Calu3 (cell line): ENCODE results near the gene LAMC3. TPM values are rescaled to one million over a fixed set of nuclear protein-coding genes. Genes with fewer than 3 reads are reported as not detected.

ENCODE experiments used
- BruUV-seq: library from RNA; stranded (reverse); fragments of 400-500 nt; replicated peaks from 2 replicates; lab custom pipeline; 2021; lab: Mats Ljungman, UMichigan
- CTCF ChIA-PET: fragments of 300-600 bp; sonication (Branson Sonifier 250); formaldehyde crosslinking; loops from one replicate; lab custom pipeline; 2022; ENCODE audit warnings: antibody characterized with exemption; lab: Charles Lee
- DNase-seq: peaks from one replicate; pipeline ENCODE4 v3.0.0; 2022
- H3K27ac Mint-ChIP-seq: one replicate; pipeline ENCODE4 v1.8.0; 2022; ENCODE audit warnings: mixed read lengths; ENCODE audit not compliant: unreplicated experiment
- H3K27me3 Mint-ChIP-seq: one replicate; pipeline ENCODE4 v1.8.0; 2022; ENCODE audit warnings: mixed read lengths; ENCODE audit not compliant: unreplicated experiment
- H3K36me3 Mint-ChIP-seq: one replicate; pipeline ENCODE4 v1.8.0; 2022; ENCODE audit warnings: mild to moderate bottlenecking, moderate library complexity, mixed read lengths; ENCODE audit not compliant: insufficient read depth, unreplicated experiment
- H3K4me1 Mint-ChIP-seq: one replicate; pipeline ENCODE4 v1.8.0; 2022; ENCODE audit warnings: mild to moderate bottlenecking, low read depth, mixed read lengths; ENCODE audit not compliant: unreplicated experiment
- H3K4me3 Mint-ChIP-seq: one replicate; pipeline ENCODE4 v1.8.0; 2022; ENCODE audit warnings: mild to moderate bottlenecking, low read depth, moderate library complexity, mixed read lengths; ENCODE audit not compliant: unreplicated experiment
- H3K9me3 Mint-ChIP-seq: one replicate; pipeline ENCODE4 v1.8.0; 2022; ENCODE audit warnings: low read depth, mixed read lengths; ENCODE audit not compliant: unreplicated experiment
- CTCF ChIP-seq: fragments of 200-600 bp; IDR thresholded peaks from one replicate; pipeline ENCODE4 v1.8.0; 2022; ENCODE audit warnings: antibody characterized with exemption; ENCODE audit not compliant: unreplicated experiment
- intact Hi-C: fragments of 100-400 bp; cut with micrococcal nuclease; formaldehyde crosslinking; loops from one replicate; pipeline ENCODE4 v1.10.0; 2022; ENCODE audit not compliant: unreplicated experiment
- total RNA-seq: library from RNA; stranded (reverse); gene quantifications from 2 replicates; pipeline ENCODE4 v1.2.3, GENCODE V29; 2022

The LAMC3 gene
- total RNA-seq, 1 experiment from 2014 or later, result not detected

- CTCF ChIA-PET, result interaction anchor here (0.6 kb wide), 1 partner anchor 51 kb away, joined by 3 read pairs; no protein-coding TSS in a partner anchor
- no peaks in the 10 kb centered on the region for H3K36me3 Mint-ChIP-seq
- peaks cover 35% of the 10 kb centered on the region for H3K27me3 Mint-ChIP-seq
- H3K9me3 Mint-ChIP-seq, result no peaks in the 10 kb centered on the region
- no peak overlapping the region for H3K4me3 Mint-ChIP-seq
- no peak for DNase-seq
- no peak for TF ChIP-seq CTCF
- intact Hi-C loops, result no loop called here
- no peaks in the 10 kb centered on the region for H3K4me1 Mint-ChIP-seq
- BruUV-seq, result no TSS peak
- no peak overlapping the region for H3K27ac Mint-ChIP-seq
Measured at GRCh38 chr9:131037335-131038255, 28.6 kb downstream of the LAMC3 start.

- TF ChIP-seq CTCF, result no peak
- BruUV-seq, result no TSS peak
- CTCF ChIA-PET, result no interaction called here
- Mint-ChIP-seq H3K27me3 (peaks cover 26% of the 10 kb centered on the region), H3K4me1 (no peaks in the 10 kb centered on the region), H3K27ac (no peak overlapping the region), H3K9me3 (no peaks in the 10 kb centered on the region), H3K36me3 (no peaks in the 10 kb centered on the region), H3K4me3 (no peak overlapping the region)
- no peak for DNase-seq
- intact Hi-C loops, result no loop called here
Measured at GRCh38 chr9:131038256-131039128, 29.5 kb downstream of the LAMC3 start.

- Mint-ChIP-seq H3K4me3 (no peak overlapping the region), H3K36me3 (no peaks in the 10 kb centered on the region), H3K4me1 (no peaks in the 10 kb centered on the region), H3K27me3 (peaks cover 19% of the 10 kb centered on the region), H3K9me3 (no peaks in the 10 kb centered on the region), H3K27ac (no peak overlapping the region)
- intact Hi-C loops, result no loop called here
- no peak for DNase-seq
- TF ChIP-seq CTCF, result no peak
- CTCF ChIA-PET, result no interaction called here
- BruUV-seq, result no TSS peak
Measured at GRCh38 chr9:131039129-131039954, 30.4 kb downstream of the LAMC3 start.

- H3K27me3 Mint-ChIP-seq, result no peaks in the 10 kb centered on the region
- H3K4me1 Mint-ChIP-seq, result no peaks in the 10 kb centered on the region
- TF ChIP-seq CTCF, result no peak
- no peak overlapping the region for H3K27ac Mint-ChIP-seq
- intact Hi-C loops, result no loop called here
- CTCF ChIA-PET, result no interaction called here
- H3K9me3 Mint-ChIP-seq, result no peaks in the 10 kb centered on the region
- H3K4me3 Mint-ChIP-seq, result no peak overlapping the region
- no peak for DNase-seq
- no peaks in the 10 kb centered on the region for H3K36me3 Mint-ChIP-seq
- BruUV-seq, result no TSS peak
Measured at GRCh38 chr9:131042666-131043065, 33.7 kb downstream of the LAMC3 start.
